Neural progenitor cell (in vitro differentiated cells): ENCODE measurements around the gene ATOH1. TPM values are rescaled to one million over a fixed set of nuclear protein-coding genes. Genes with fewer than 3 reads are reported as not detected.

Experiments used
- DNase-seq: peaks from one replicate; pipeline ENCODE4 v3.0.0-alpha.2; 2016; ENCODE audit warnings: low spot score
- H2AFZ ChIP-seq: fragments of 200-600 bp; sonication (generic); replicated peaks from 2 replicates; pipeline ENCODE4 v1.6.1; 2016; ENCODE audit warnings: antibody characterized with exemption
- H3F3A ChIP-seq: fragments of 200-600 bp; sonication (generic); 2 replicates; pipeline ENCODE4 v1.6.1; 2016; ENCODE audit warnings: antibody characterized with exemption, low read depth
- H3K27ac ChIP-seq: fragments of 200-600 bp; sonication (generic); 2 replicates; pipeline ENCODE4 v1.5.1; 2016; ENCODE audit warnings: mild to moderate bottlenecking
- H3K27me3 ChIP-seq: fragments of 200-600 bp; sonication (generic); 2 replicates; pipeline ENCODE4 v1.6.1; 2016; ENCODE audit warnings: mild to moderate bottlenecking, moderate library complexity
- H3K36me3 ChIP-seq: fragments of 200-600 bp; sonication (generic); 2 replicates; pipeline ENCODE4 v1.5.1; 2016
- H3K4me1 ChIP-seq: fragments of 200-600 bp; sonication (generic); 2 replicates; pipeline ENCODE4 v1.6.1; 2016; ENCODE audit warnings: mixed run types
- H3K4me2 ChIP-seq: fragments of 200-600 bp; sonication (generic); 2 replicates; pipeline ENCODE4 v1.6.1; 2016
- H3K4me3 ChIP-seq: fragments of 200-600 bp; sonication (generic); 2 replicates; pipeline ENCODE4 v1.5.1; 2016
- H3K79me2 ChIP-seq: fragments of 200-600 bp; sonication (generic); 2 replicates; pipeline ENCODE4 v1.6.1; 2016; ENCODE audit warnings: low read depth
- H3K9ac ChIP-seq: fragments of 200-600 bp; sonication (generic); 2 replicates; pipeline ENCODE4 v1.6.1; 2016
- H3K9me3 ChIP-seq: fragments of 200-600 bp; sonication (generic); 2 replicates; pipeline ENCODE4 v1.5.1; 2016; ENCODE audit warnings: low read depth
- H4K20me1 ChIP-seq: fragments of 200-600 bp; sonication (generic); 2 replicates; pipeline ENCODE4 v1.6.1; 2016; ENCODE audit warnings: low read depth
- H3K27ac Mint-ChIP-seq: 3 replicates; pipeline ENCODE4 v1.8.0; 2021; ENCODE audit warnings: mixed read lengths
- H3K27me3 Mint-ChIP-seq: 2 replicates; pipeline ENCODE4 v1.8.0; 2022; ENCODE audit warnings: low read depth, mild to moderate bottlenecking, inconsistent platforms, moderate library complexity, mixed read lengths; ENCODE audit not compliant: insufficient read depth
- H3K36me3 Mint-ChIP-seq: 3 replicates; pipeline ENCODE4 v1.8.0; 2021; ENCODE audit warnings: mixed read lengths
- H3K4me1 Mint-ChIP-seq: 3 replicates; pipeline ENCODE4 v1.8.0; 2021; ENCODE audit warnings: mixed read lengths
- H3K4me3 Mint-ChIP-seq: 3 replicates; pipeline ENCODE4 v1.8.0; 2021; ENCODE audit warnings: mild to moderate bottlenecking, moderate library complexity, mixed read lengths
- H3K9me3 Mint-ChIP-seq: 3 replicates; pipeline ENCODE4 v1.8.0; 2020; ENCODE audit warnings: mixed read lengths
- EZH2 ChIP-seq: fragments of 200-600 bp; sonication (generic); IDR thresholded peaks from 2 replicates; pipeline ENCODE4 v1.6.1; 2017; ENCODE audit warnings: antibody characterized with exemption, mild to moderate bottlenecking, moderate library complexity
- EZH2phosphoT487 ChIP-seq: fragments of 200-600 bp; sonication (generic); IDR thresholded peaks from 2 replicates; pipeline ENCODE4 v1.6.1; 2017; ENCODE audit warnings: antibody characterized with exemption
- total RNA-seq: library from RNA; depleted of rRNA; stranded (reverse); fragments of >200 nt; gene quantifications from 2 replicates; pipeline ENCODE4 v1.2.3, GENCODE V29; 2015; ENCODE audit warnings: low replicate concordance
- TF ChIP-seq, protein P1 (sequence below): fragments of 200-600 bp; sonication (generic); IDR thresholded peaks from 2 replicates; pipeline ENCODE4 v1.5.1; 2017; ENCODE audit warnings: antibody characterized with exemption, mild to moderate bottlenecking

The ATOH1 gene
- total RNA-seq, 1 donor from 2014 or later: not detected

DNA sequence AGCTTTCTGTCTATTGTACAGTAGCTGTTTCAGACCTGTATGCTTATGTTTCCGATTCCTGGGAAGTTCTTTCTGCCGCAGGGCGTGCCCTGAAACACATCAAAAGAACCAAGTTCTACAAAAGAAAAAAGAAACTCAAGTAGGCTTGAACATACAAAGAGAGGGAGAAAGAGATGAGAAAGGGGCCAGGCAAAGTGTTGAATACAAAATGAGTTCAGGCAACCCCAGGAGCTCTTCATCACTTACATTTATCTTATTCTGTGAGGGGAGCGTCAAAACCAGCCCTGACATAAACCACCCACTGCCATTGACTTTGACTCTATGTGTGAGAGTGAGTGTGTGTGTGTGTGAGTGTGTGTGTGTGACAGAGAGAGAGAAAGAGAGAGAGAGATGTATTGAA is 26.5 kb upstream of the ATOH1 start:
- Histone ChIP-seq H3K27ac (no peak overlapping the region), H2AFZ (no peak overlapping the region), H3K9ac (no peak overlapping the region), H3K36me3 (no peaks in the 10 kb centered on the region), H3K4me1 (no peaks in the 10 kb centered on the region), H3F3A (no peaks in the 10 kb centered on the region), H3K9me3 (no peaks in the 10 kb centered on the region), H3K4me3 (no peak overlapping the region), H3K27me3 (no peaks in the 10 kb centered on the region), H3K79me2 (no peaks in the 10 kb centered on the region), H3K4me2 (no peak overlapping the region), H4K20me1 (no peaks in the 10 kb centered on the region)
- Mint-ChIP-seq H3K36me3 (no peaks in the 10 kb centered on the region), H3K4me1 (peaks cover 16% of the 10 kb centered on the region), H3K27me3 (peaks cover 4% of the 10 kb centered on the region), H3K9me3 (no peaks in the 10 kb centered on the region), H3K27ac (peak overlapping the region; percentile 10), H3K4me3 (no peak overlapping the region)
- TF ChIP-seq, protein P1, sequence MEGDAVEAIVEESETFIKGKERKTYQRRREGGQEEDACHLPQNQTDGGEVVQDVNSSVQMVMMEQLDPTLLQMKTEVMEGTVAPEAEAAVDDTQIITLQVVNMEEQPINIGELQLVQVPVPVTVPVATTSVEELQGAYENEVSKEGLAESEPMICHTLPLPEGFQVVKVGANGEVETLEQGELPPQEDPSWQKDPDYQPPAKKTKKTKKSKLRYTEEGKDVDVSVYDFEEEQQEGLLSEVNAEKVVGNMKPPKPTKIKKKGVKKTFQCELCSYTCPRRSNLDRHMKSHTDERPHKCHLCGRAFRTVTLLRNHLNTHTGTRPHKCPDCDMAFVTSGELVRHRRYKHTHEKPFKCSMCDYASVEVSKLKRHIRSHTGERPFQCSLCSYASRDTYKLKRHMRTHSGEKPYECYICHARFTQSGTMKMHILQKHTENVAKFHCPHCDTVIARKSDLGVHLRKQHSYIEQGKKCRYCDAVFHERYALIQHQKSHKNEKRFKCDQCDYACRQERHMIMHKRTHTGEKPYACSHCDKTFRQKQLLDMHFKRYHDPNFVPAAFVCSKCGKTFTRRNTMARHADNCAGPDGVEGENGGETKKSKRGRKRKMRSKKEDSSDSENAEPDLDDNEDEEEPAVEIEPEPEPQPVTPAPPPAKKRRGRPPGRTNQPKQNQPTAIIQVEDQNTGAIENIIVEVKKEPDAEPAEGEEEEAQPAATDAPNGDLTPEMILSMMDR: no peak
- TF ChIP-seq EZH2phosphoT487 (no peak), EZH2 (no peak)
- DNase-seq: no peak

DNA sequence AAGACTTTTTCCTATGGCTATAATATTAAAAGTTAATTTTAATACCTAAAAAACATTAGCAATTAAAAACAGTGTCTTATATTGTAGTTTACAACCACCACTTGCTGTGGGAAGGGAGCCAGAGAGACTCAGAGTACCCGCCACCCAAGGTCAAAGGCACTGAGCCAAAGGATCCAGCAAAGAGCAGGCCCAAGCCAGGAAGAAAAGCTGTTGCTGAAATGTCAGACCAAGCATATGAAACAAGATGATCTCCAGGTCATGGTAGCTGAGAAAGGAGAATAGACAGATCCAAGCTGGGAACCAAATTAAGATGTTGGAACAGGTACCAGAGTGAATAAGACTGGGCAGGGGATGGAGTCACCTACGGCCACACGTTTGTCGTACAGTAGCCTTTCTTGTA is 18.8 kb upstream of the ATOH1 start:
- Histone ChIP-seq H3K36me3 (no peaks in the 10 kb centered on the region), H3K4me2 (no peak overlapping the region), H4K20me1 (no peaks in the 10 kb centered on the region), H3K9ac (no peak overlapping the region), H3K27me3 (no peaks in the 10 kb centered on the region), H3K9me3 (no peaks in the 10 kb centered on the region), H2AFZ (no peak overlapping the region), H3K4me1 (peaks cover 3% of the 10 kb centered on the region), H3F3A (no peaks in the 10 kb centered on the region), H3K27ac (no peak overlapping the region), H3K79me2 (no peaks in the 10 kb centered on the region), H3K4me3 (no peak overlapping the region)
- Mint-ChIP-seq H3K27me3 (no peaks in the 10 kb centered on the region), H3K4me1 (peaks cover 19% of the 10 kb centered on the region), H3K9me3 (no peaks in the 10 kb centered on the region), H3K36me3 (no peaks in the 10 kb centered on the region), H3K4me3 (no peak overlapping the region), H3K27ac (no peak overlapping the region)
- TF ChIP-seq EZH2phosphoT487: no peak
- no peak for TF ChIP-seq EZH2
- TF ChIP-seq, protein P1: no peak
- no peak for DNase-seq

DNA sequence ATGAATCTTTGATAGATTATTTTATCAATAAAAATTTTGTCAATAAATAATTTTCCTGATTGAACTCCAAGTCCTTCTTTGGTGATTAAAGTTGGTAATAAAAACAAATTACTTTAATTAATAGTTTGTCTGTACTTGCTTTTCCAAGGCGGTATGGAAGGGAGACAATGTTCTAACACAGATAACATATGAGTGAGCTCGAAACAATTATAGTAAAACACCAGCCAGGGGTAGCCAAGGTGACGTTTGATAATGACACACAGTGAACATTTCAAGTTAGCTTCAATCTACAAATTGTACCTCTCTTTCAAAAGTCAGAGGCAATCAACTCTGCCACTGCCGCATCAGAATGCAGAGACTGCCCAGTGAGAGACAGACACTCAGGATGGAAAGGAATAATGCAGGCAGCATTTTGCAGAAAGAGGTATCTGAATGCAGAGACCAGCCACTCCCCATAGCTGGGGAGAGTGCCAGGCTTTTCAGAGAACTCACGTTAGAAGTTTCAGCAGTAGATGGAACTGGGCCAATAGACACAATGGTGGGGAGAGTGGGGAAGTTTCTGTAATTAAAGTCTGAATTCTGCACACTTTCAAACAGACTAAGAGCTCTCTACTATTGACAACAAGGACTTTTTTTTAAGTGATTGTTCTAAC is 18.1 kb upstream of the ATOH1 start:
- H3K27me3 ChIP-seq: no peaks in the 10 kb centered on the region
- DNase-seq: no peak
- H3F3A ChIP-seq: no peaks in the 10 kb centered on the region
- no peak overlapping the region for H3K27ac ChIP-seq
- H4K20me1 ChIP-seq: no peaks in the 10 kb centered on the region
- H3K9ac ChIP-seq: no peak overlapping the region
- H3K27ac Mint-ChIP-seq: no peak overlapping the region
- no peaks in the 10 kb centered on the region for H3K79me2 ChIP-seq
- no peak overlapping the region for H3K4me3 ChIP-seq
- no peaks in the 10 kb centered on the region for H3K27me3 Mint-ChIP-seq
- no peaks in the 10 kb centered on the region for H3K36me3 Mint-ChIP-seq
- peaks cover 6% of the 10 kb centered on the region for H3K4me1 ChIP-seq
- no peaks in the 10 kb centered on the region for H3K36me3 ChIP-seq
- H2AFZ ChIP-seq: peak overlapping the region; percentile 54
- TF ChIP-seq EZH2phosphoT487 (no peak), EZH2 (no peak)
- TF ChIP-seq, protein P1: no peak
- peaks cover 20% of the 10 kb centered on the region for H3K4me1 Mint-ChIP-seq
- no peaks in the 10 kb centered on the region for H3K9me3 Mint-ChIP-seq
- no peak overlapping the region for H3K4me2 ChIP-seq
- H3K4me3 Mint-ChIP-seq: no peak overlapping the region
- no peaks in the 10 kb centered on the region for H3K9me3 ChIP-seq
